GM19099 (cell line): ENCODE measurements around the gene TREX2.

Source experiments
- POLR2A ChIP-seq: IDR thresholded peaks from 3 replicates; pipeline ENCODE4 v1.6.1; 2011; ENCODE audit warnings: low read depth; ENCODE audit not compliant: insufficient read length; ENCODE audit errors: extremely low read depth

Gene TREX2

DNA sequence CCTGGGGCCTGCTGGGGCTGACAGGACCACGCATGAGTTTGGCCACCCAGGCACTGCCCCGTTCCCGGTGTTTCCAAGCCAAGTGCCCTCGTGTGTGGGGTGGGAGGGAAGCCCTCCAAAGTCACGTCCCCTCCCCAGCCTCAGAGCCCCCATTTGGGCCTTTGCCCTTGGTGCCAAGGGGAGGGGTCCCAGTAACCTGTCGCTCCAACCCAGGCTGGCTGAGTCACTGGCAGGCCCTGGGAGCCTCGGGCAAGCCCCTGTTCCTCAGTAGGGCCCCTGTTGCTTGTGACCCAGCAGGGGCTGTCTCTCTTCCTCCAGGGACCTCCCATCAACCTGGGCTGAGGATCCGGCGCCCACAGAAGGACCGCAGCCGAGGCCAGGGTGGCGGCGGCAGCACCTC lies 35.2 kb upstream of the TREX2 start:
- TF ChIP-seq POLR2A: no peak

DNA sequence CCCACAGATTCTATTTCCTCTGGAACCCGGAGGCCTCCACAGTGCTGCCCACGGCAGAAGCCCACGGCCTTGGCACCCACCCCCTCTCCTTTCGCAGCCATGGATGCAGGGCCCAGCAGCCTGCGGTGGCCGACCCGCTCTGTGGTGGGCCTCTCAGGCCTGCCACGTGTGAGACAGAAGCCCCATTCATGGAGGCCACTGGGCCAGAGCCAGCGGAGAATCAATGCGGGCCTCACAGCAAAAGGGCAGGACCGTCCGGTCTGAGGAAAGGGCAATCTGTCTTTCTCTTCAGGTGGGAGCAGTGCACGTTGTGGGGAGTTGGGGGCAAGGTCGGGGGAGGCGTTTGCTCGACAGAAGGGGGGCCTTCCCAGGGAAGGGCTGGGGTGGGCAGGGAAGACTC lies 32.9 kb upstream of the TREX2 start:
- no peak for TF ChIP-seq POLR2A

DNA sequence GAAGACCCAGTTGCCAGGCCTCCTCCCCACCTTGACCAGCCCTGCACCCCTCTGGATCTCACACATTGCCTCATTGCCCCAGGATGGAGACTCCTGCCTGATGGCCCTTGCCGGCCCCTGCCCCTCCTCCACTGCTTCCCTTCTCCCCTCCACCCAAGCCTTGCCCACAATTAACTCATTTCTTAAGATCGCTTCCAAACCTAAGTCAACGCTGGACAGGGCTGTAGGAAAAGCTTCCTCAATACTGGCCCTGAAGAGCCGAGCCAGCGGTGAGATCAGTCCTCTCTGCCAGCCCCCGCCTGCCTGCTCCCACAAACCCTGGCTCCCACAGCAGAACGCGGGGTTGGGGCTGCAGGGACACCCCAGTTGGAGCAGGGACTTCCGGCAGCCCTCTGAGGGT lies 32.0 kb upstream of the TREX2 start:
- TF ChIP-seq POLR2A: no peak

DNA sequence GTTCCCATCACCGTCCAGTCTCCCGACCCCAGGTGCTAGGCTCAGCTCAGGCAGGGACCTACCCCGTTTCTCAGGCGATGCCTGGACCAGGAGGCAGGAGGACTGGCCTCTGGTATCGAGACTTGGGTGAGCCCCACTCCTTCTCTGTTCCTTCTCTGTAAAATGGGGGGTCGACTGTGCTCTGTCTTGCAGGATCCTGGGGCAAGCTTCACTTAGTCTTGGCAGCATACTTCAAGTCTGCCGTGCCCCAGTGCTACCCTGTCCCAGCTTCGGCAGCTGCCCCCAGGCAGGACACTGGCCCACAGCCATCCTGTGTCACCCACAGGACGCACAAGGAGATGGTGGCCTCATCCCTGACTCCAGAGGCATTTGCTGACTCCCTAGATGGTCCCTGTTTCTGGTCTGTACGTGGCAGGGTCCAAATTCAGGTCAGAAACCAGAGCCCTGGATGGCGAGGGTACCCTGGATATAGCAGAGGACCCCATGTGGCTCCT lies 31.6 kb upstream of the TREX2 start:
- TF ChIP-seq POLR2A: no peak

DNA sequence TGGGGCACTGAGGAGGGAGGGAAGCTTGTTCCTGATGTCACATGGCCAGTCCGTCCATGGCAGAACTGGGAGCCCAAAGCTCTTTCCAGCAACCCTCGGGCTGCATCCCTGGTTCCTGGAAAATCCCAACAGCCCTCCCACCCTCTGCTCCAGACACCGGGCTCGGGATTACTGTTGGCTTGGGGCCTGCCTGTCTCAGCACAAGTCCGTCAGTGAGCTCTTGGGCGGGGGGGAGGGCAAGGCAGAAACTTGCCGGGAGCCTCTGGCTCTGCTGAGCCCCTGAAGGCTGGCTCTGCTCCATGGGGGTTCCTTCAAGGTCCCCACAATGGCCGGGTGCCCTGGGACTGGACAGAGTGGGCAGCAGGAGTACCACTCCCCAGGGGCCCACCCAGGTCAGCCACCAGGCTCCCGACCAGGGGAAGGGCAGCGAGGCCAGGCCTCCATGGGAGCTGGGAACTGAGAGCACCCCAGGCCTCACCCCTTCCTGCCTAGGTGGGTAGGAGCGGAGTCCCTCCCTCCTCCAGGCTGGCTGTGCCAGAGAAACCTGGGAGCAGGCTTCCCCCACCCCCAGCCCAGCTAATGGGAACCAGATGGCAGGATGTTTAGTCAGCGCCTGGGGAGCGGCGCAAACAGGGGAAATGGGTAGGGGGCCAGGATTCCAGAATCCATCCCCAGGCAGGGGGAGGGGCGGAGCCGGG lies 31.0 kb upstream of the TREX2 start:
- TF ChIP-seq POLR2A: no peak

- no peak for TF ChIP-seq POLR2A
Observed at GRCh38 chrX:153475751-153476281, 30.0 kb upstream of the TREX2 start.

DNA sequence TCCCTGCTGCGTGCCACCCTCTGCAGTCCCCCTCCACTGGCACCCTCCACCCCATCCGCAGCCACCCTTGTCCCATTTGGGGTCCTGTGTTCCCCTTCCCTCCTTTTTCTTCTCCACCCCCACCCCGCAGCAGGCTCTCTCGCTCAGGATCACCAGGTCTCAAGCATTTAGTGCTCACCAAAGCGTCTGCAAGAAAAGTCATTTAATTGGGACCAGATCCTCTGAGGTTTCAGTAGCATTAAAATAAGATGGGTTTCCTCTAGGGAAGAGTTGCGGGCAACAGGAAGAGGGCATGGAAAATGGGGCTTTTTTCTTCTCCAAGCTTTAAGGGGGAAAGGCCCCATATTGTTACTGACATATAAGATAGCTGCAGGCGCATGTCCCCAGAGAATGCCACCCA lies 29.4 kb upstream of the TREX2 start:
- no peak for TF ChIP-seq POLR2A

- TF ChIP-seq POLR2A: no peak
Observed at GRCh38 chrX:153474718-153475117, 28.9 kb upstream of the TREX2 start.

DNA sequence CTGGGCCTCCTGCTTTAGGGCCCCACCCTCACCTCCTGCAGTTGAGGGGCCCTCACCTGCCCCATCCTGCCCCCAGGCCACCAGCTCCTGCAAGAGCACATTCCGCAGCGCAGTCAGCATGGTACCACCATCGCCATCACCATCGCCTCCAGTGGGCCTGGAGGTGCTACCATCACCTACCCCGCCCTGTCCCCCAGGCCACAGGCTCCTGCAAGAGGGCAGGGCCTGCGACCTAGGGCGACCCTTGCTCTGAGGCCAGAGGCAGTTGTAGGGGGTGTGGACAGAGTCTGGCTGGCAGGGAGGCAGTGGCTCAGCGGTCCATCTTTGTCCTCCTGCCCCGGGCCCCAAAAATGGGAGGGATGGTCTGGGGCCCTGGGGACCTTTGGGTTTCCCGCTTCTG lies 28.4 kb upstream of the TREX2 start:
- no peak for TF ChIP-seq POLR2A

- no peak for TF ChIP-seq POLR2A
Observed at GRCh38 chrX:153473126-153473525, 27.3 kb upstream of the TREX2 start.

DNA sequence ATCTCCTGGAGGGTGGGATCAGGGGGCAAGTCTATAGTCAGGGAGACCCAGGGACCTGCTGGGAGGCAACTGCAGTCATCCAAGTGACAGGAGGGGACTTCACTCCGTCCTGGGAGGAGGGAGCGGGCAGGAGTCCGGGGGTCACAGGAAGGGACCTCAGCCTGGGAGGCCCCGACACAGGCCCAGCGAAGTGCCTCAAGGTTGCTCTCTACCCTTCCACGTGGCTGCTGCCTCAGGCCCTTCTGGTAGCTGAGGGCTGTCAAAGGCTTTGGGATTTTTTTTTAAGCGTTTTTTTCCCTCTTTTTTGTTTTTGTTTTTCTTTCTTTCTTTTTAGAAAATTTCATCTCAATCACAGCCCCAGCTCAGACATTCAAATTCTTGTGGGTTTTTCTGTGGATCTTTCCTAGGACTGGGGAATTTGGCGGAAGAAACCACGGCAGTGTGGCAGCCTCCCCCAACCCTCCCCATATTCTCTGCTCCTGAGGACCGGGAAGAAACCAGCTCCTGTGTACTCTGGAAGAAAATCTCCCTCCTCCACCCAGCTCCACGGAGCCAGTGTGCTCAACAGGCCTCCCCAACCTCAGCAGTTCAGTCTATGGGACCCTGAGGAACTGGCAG lies 25.9 kb upstream of the TREX2 start:
- no peak for TF ChIP-seq POLR2A

DNA sequence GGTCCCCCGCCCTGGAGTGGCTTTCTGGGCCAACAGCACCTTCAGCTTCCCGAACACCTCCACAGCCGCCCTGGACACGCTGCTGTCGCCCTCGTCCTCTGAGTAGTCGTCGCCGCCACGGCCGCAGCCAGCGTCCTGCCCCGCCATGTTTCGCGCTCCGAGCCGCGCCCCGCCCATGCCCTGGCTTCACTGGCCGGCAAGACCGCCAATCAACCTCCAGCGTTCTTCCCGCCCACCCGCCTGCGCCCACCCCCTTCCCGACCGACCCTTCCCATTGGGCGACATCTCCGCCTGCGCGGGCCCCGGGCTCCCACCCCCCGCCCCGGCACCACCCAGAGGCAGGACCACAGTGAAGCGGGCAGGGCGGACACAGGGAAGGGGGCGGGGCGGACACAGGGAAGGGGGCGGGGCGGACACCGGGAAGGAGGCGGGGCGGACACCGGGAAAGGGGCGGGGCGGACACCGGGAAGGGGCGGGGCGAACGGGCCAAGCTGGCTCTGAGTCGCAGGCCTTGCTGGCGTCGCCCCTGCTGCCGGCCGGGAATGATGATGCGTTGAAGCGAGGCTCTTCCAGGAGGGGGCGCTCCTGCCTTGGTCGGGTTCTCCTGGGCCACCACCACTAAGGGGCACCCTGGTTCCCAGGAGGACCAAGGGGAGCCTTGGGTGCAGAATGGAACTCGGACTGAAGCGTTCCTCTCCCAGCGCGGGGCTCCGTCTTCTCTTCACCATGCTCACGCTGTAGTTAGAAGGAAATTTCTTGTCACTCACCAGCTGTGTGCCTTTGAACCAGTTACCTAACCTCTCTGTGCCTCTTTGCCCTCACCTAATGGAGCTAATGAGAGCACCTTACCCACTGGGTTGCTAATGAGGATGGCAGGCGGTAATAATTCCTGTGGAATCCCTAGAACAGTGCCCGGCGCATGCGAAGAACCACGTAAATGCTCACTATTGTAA lies 24.8 kb upstream of the TREX2 start, which contains the start of gene HAUS7:
Gene HAUS7, minus strand, starts transcription at position 166 of the 953 bp plus-strand sequence. Its CDS starts 19 bp downstream, at position 147.
- TF ChIP-seq POLR2A: peak; percentile 58

DNA sequence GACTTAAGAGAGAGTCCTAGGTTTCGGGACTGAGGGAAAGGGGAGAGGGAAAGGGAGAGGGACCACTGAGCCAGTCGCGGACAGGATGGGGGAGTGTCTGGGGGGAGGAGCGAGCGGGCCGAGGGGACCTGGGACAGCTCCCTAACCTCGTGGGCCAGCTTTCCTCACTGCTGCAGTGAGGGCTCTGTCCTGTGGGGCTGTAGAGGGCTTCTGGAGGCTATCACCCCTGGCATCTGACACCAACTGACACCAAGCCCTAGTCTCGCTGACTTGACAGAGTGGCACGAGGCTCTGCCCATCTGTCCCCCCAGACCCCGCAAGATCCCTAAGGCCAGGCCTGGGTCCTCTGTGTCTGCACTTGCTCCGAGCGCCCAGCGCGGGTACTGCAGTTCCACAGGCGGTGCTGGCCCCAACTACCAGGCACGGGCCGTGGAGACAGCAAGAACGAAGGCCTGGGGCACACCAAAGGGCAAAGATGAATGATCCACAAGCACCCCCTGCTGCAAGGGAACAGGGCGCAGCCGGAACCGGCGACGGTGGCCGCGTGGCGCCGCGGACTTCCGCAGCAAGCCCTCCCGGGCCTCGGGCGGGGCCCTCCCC lies 24.1 kb upstream of the TREX2 start:
- no peak for TF ChIP-seq POLR2A

GRCh38 chrX:153468008-153468580 lies 22.2 kb upstream of the TREX2 start:
- no peak for TF ChIP-seq POLR2A
